PC-3 (cell line): ENCODE data around the gene DECR2. TPM values are rescaled to one million over a fixed set of nuclear protein-coding genes. Genes with fewer than 3 reads are reported as not detected.

Experiments used
- ATAC-seq: fragments of 200-7000 bp; cut with Tn5 transposase; 2 replicates; pipeline ENCODE4 v1.9.1; 2020; ENCODE audit warnings: mild to moderate bottlenecking, moderate library complexity
- BruUV-seq: library from RNA; stranded (reverse); fragments of 400-500 nt; replicated peaks from 2 replicates; lab custom pipeline; 2021; lab: Mats Ljungman, UMichigan
- CTCF ChIA-PET: fragments of 300-600 bp; sonication (Branson Sonifier 250); formaldehyde crosslinking; loops from one replicate; lab custom pipeline; 2022; ENCODE audit warnings: antibody characterized with exemption; lab: Charles Lee
- POLR2A ChIA-PET: fragments of 300-600 bp; sonication (Branson Sonifier 250); formaldehyde crosslinking; loops from one replicate; lab custom pipeline; 2022; ENCODE audit warnings: antibody characterized with exemption; ENCODE audit not compliant: unreplicated experiment; lab: Charles Lee
- DNase-seq: peaks from one replicate; pipeline ENCODE4 v3.0.0-alpha.2; 2015
- H2AFZ ChIP-seq: fragments of 300-600 bp; sonication (generic); 2 replicates; pipeline ENCODE4 v1.6.0; 2016; ENCODE audit warnings: antibody characterized with exemption, low read length
- H3F3A ChIP-seq: fragments of 300-600 bp; sonication (generic); one replicate; pipeline ENCODE4 v1.6.0; 2017; ENCODE audit warnings: antibody characterized with exemption, low read length, control low read depth, mild to moderate bottlenecking; ENCODE audit not compliant: unreplicated experiment
- H3K27ac ChIP-seq: fragments of 300-600 bp; sonication (generic); 2 replicates; pipeline ENCODE4 v1.5.1; 2016; ENCODE audit warnings: mild to moderate bottlenecking, low read length
- H3K27me3 ChIP-seq: fragments of 300-600 bp; sonication (generic); 2 replicates; pipeline ENCODE4 v1.6.1; 2016; ENCODE audit warnings: low read length, mixed read lengths
- H3K36me3 ChIP-seq: fragments of 300-600 bp; sonication (generic); 2 replicates; pipeline ENCODE4 v1.6.1; 2016; ENCODE audit warnings: low read depth, mixed run types, low read length, mixed read lengths
- H3K4me1 ChIP-seq: fragments of 300-600 bp; sonication (generic); 2 replicates; pipeline ENCODE4 v1.5.1; 2016; ENCODE audit warnings: low read length; ENCODE audit not compliant: insufficient read depth
- H3K4me2 ChIP-seq: fragments of 300-600 bp; sonication (generic); 2 replicates; pipeline ENCODE4 v1.6.0; 2016; ENCODE audit warnings: low read length
- H3K4me3 ChIP-seq: fragments of 300-600 bp; sonication (generic); 2 replicates; pipeline ENCODE4 v1.5.1; 2016; ENCODE audit warnings: mild to moderate bottlenecking, low read length, mixed read lengths
- H3K79me2 ChIP-seq: fragments of 300-600 bp; sonication (generic); 2 replicates; pipeline ENCODE4 v1.6.1; 2017; ENCODE audit warnings: low read length, mixed read lengths
- H3K9ac ChIP-seq: fragments of 300-600 bp; sonication (generic); 2 replicates; pipeline ENCODE4 v1.6.0; 2016; ENCODE audit warnings: mild to moderate bottlenecking, low read length
- H3K9me2 ChIP-seq: fragments of 300-600 bp; sonication (generic); replicated peaks from 2 replicates; pipeline ENCODE4 v1.6.1; 2016; ENCODE audit warnings: mixed run types, low read length, mixed read lengths
- H3K9me3 ChIP-seq: fragments of 300-600 bp; sonication (generic); 2 replicates; pipeline ENCODE4 v1.6.1; 2016; ENCODE audit warnings: low read length, mixed read lengths
- H4K20me1 ChIP-seq: fragments of 300-600 bp; sonication (generic); 2 replicates; pipeline ENCODE4 v1.6.1; 2016; ENCODE audit warnings: low read length, mixed read lengths
- CTCF ChIP-seq: fragments of 300-600 bp; sonication (generic); conservative IDR thresholded peaks from 2 replicates; pipeline ENCODE4 v1.5.1; 2017; ENCODE audit warnings: antibody characterized with exemption, low read depth, mild to moderate bottlenecking, low read length
- EZH2 ChIP-seq: fragments of 300-600 bp; sonication (generic); IDR thresholded peaks from one replicate; pipeline ENCODE4 v1.6.1; 2017; ENCODE audit warnings: antibody characterized with exemption, mild to moderate bottlenecking, low read length; ENCODE audit not compliant: unreplicated experiment
- EZH2phosphoT487 ChIP-seq: fragments of 300-600 bp; sonication (generic); IDR thresholded peaks from 2 replicates; pipeline ENCODE4 v1.6.1; 2018; ENCODE audit warnings: mild to moderate bottlenecking, antibody characterized with exemption, low read length, borderline replicate concordance
- intact Hi-C: fragments of 100-400 bp; cut with micrococcal nuclease; formaldehyde crosslinking; loops from 2 replicates; pipeline ENCODE4 v1.9.0; 2023
- total RNA-seq: library from RNA; depleted of rRNA; stranded (reverse); fragments of >200 nt; gene quantifications from 2 replicates; pipeline ENCODE4 v1.2.3, GENCODE V29; 2014

The DECR2 gene
- total RNA-seq, 1 experiment from 2014 or later, result 19.8 TPM

GRCh38 chr16:450385-450784 lies 48.7 kb downstream of the DECR2 start:
- H3K27ac ChIP-seq, result no peak overlapping the region
- no peak for ATAC-seq
- H2AFZ ChIP-seq, result no peak overlapping the region
- no TSS peak for BruUV-seq
- H3K9me3 ChIP-seq, result no peaks in the 10 kb centered on the region
- no peaks in the 10 kb centered on the region for H3F3A ChIP-seq
- no peaks in the 10 kb centered on the region for H4K20me1 ChIP-seq
- H3K9me2 ChIP-seq, result no peaks in the 10 kb centered on the region
- H3K36me3 ChIP-seq, result no peaks in the 10 kb centered on the region
- ChIA-PET CTCF (interaction anchor here (0.6 kb wide), 1 partner anchor 127 kb away, joined by 3 read pairs; no protein-coding TSS in a partner anchor), POLR2A (no interaction called here)
- H3K4me3 ChIP-seq, result no peak overlapping the region
- intact Hi-C loops, result no loop called here
- no peak for DNase-seq
- H3K9ac ChIP-seq, result no peak overlapping the region
- no peaks in the 10 kb centered on the region for H3K27me3 ChIP-seq
- TF ChIP-seq EZH2 (no peak), CTCF (no peak), EZH2phosphoT487 (no peak)
- no peak overlapping the region for H3K4me2 ChIP-seq
- no peaks in the 10 kb centered on the region for H3K79me2 ChIP-seq
- H3K4me1 ChIP-seq, result no peaks in the 10 kb centered on the region

DNA sequence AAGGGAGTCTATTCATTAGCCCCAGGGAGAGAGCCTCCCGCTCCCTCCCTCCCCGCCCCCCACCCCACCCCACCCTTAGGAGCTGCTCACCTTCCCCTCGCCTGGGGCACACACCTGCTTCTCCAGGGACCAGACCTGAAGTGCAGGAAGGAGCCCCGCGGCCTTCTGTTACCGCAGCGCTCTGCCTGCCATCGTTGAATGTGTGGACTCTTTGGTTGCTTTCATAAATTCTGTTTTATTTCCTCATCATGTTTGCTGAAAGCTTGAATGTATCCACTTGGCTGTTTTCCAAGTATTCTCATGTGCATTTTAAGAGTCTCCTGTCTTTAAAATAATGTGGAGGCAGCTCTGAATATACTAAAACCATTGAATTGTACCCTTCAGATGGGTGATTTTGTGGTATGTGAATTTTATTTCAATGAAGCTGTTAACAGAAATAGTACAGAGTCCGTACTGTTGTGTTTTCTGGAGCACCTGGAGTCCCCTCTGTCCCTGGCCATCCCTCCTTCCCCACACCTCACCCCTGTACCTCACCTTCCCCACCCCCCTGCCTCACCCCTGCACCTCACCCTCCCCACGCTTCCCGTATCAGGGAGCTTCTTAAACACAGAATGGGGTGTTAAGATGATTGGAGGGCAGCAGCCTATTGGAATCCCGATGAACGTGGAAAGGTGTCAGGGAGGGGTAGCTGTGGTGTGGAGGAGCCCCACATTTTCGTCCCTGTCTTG lies 49.3 kb downstream of the DECR2 start:
- CTCF ChIA-PET, result interaction anchor here (0.6 kb wide), 2 partner anchors 126 to 354 kb away, joined by 3 to 4 read pairs; no protein-coding TSS in a partner anchor
- no peak overlapping the region for H3K9ac ChIP-seq
- DNase-seq, result no peak
- no peak overlapping the region for H3K4me3 ChIP-seq
- H3K27ac ChIP-seq, result no peak overlapping the region
- no peaks in the 10 kb centered on the region for H4K20me1 ChIP-seq
- intact Hi-C loops, result no loop called here
- ATAC-seq, result no peak
- H3K4me1 ChIP-seq, result no peaks in the 10 kb centered on the region
- POLR2A ChIA-PET, result no interaction called here
- no peak overlapping the region for H2AFZ ChIP-seq
- TF ChIP-seq EZH2 (no peak), EZH2phosphoT487 (no peak), CTCF (no peak)
- no peaks in the 10 kb centered on the region for H3K9me2 ChIP-seq
- H3K4me2 ChIP-seq, result no peak overlapping the region
- H3K9me3 ChIP-seq, result no peaks in the 10 kb centered on the region
- H3K79me2 ChIP-seq, result no peaks in the 10 kb centered on the region
- no peaks in the 10 kb centered on the region for H3K36me3 ChIP-seq
- no TSS peak for BruUV-seq
- H3K27me3 ChIP-seq, result no peaks in the 10 kb centered on the region
- no peaks in the 10 kb centered on the region for H3F3A ChIP-seq

DNA sequence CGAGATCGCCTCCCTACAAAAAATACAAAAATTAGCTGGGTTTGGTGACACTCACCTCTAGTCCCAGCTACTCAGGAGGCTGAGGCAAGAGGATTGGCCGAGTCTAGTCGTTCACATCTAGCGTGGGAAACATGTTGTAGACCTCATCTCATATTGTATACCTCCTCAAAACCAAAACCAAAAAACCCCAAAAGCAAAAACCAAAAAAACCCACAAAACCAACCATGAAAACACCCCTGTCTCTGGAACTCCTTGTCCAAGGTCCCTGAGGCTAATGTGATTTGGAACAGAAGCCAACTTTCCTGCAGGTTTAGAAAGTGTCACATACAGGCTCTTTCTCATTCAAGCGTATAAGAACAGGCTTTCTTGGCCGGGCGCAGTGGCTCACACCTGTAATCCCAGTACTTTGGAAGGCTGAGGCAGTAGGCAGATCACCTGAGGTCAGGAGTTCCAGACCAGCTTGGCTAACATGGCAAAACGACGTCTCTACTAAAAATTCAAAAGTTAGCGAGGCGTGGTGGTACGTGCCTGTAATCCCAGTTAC lies 52.8 kb downstream of the DECR2 start:
- CTCF ChIA-PET, result no interaction called here
- POLR2A ChIA-PET, result no interaction called here

More for the DNA sequence above, 52.8 kb downstream of the DECR2 start:
- Histone ChIP-seq H3K4me3 (no peak overlapping the region), H2AFZ (no peak overlapping the region), H3K9me2 (no peaks in the 10 kb centered on the region), H4K20me1 (no peaks in the 10 kb centered on the region), H3K27ac (no peak overlapping the region), H3K4me2 (no peak overlapping the region), H3K9me3 (no peaks in the 10 kb centered on the region), H3K4me1 (no peaks in the 10 kb centered on the region), H3K79me2 (no peaks in the 10 kb centered on the region), H3K27me3 (no peaks in the 10 kb centered on the region), H3F3A (no peaks in the 10 kb centered on the region), H3K36me3 (no peaks in the 10 kb centered on the region), H3K9ac (no peak overlapping the region)
- DNase-seq (no peak), ATAC-seq (no peak)
- BruUV-seq, result no TSS peak
- TF ChIP-seq CTCF, result no peak
- no peak for TF ChIP-seq EZH2
- no peak for TF ChIP-seq EZH2phosphoT487
- intact Hi-C loops, result no loop called here
